NCI-H526 (cell line): ENCODE results near the gene MAML3.

Experiments
- DNase-seq, 2 experiments: peaks; one replicate each; lab custom pipeline; 2025; lab: John Stamatoyannopoulos, UW

Gene MAML3

GRCh38 chr4:139841464-139842195 lies 312.4 kb downstream of the MAML3 start:
- peak; percentile 35 to 80 for DNase-seq

- no peak for DNase-seq
Measured at GRCh38 chr4:139840773-139841172, 313.2 kb downstream of the MAML3 start.

DNA sequence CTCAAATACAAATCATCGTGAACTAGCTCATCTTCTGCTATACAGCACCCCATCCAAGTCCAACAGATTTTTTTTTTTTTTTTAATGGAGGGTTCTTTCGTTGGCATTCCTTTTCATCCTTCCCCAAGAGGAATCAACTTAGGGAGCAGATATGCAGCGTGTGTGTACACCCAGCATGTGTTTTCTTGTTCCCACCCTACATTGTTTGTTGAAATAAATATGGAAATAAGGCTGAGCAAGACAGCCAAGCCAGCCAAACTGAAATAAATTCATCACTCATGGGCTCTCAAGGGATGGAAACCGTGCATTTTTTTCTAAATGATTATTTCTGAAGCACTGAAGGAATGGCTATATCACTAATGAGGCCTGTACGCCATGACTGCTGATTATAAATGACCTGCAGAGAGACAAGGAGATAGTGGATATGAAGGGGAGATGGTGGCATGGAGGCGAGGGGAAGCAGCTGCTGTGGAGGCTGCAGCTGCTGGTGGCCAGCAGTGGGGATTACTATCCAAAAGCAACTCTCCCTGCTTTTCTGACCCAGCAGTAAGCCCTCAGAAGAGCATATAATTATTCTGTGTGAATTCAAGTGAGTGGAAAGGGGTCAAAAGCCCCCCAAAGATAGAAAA lies 314.5 kb downstream of the MAML3 start:
- peak in 1 of 2 experiments; percentile 38 for DNase-seq

GRCh38 chr4:139838811-139839210 lies 315.2 kb downstream of the MAML3 start:
- no peak for DNase-seq

DNA sequence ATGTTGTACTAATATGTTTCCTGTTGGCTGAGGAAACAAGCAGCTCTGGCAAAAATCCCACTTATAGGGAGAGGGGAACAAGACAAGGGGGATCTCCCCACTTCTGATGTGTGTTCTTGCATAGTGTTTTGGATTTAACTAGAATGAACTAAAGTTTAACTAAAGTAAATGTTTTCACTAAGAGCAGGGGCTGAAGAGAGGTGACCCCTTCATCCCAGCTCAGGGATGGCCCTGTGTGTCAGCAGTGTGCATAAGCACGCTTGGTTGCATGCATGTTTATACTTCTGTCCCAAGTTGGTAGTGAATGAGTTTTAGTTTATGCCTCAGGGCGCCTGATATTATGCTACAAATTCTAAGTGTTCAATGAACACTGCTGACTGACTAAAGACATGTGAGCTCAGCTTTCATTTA lies 319.0 kb downstream of the MAML3 start:
- no peak for DNase-seq

- DNase-seq: peak; percentile 87 to 91
Measured at GRCh38 chr4:139834226-139834662, 319.7 kb downstream of the MAML3 start.

GRCh38 chr4:139833151-139833910 lies 320.7 kb downstream of the MAML3 start:
- no peak for DNase-seq

DNA sequence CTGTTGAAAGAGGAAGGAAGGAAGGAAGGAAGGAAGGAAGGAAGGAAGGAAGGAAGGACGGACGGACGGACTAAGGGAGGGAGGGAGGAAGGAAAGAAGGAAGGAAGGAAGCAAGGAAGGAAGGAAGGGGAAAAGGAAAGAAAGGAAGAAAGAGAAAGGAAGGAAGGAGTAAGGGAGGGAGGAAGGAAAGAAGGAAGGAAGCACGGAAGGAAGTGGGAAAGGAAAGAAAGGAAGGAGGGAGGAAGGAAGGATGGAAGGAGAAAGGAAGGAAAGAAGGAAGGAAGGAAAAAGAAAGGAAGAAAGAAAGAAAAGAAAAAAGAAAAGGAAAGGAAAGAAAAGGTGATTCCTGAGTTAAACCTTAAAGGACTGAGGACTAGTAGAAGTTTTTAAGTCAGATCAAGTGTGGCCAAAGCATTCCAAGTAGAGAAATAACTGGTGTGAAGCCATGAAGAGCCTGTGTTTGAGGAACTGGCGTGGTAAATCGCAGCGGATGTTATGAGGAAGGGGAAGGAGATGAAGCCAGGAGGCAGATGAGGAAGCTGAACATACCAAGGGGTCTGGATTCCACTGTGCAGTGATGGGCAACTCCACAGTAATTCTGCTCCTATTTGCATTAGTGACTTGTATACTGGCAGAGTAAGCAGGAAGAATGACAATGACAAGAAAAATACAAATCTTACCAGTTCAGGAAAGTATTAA lies 324.9 kb downstream of the MAML3 start:
- DNase-seq: no peak

DNA sequence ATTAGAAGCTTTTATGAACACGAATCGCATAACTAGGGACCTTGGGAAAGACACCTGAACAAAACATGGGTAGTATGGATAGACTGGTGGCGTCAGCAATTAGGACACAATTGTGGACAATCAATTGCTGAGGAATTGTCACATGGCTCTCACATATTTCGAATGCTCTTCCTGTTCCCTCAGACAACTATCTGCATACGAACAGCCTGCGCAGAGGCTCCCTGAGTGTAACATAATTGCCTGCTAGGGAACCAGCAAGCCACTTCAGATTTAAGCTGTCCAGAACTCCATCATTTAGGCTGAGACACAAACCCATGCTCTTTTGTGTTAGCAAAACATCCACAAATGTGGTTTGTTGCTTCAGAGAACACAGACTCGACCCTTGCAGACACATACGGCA lies 327.6 kb downstream of the MAML3 start:
- no peak for DNase-seq

- DNase-seq: no peak
Measured at GRCh38 chr4:139825523-139826014, 328.4 kb downstream of the MAML3 start.

DNA sequence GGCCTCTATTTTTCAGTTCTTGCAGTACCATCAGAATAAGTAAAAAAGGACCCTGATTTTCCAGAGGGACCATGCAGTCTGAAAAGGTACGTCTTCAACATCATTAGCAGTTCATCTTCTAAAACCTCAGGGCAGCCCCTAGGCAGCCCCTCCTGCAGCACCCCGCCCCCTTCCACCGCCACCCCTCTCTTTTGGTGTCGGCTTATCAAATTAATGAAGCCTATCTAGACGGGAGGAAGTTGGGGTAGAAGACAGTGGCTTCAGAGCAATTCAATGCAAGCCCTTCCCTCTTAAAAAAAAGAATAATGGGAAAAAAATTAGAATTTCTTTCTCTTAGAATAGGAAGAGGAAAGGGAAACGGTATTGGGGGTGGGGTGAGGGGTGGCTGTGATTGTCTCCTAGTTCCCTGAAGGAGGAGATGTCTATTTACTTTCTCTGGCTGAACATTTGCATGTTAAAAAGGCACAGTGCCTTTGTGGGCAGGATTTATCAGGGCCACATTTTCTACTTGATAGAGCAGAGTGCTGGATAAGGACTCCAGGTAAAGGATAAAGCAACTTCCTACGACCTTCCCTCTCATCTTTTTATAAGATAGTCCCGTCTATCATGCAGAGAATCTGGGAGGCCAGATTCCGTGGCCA lies 329.0 kb downstream of the MAML3 start:
- DNase-seq: peak; percentile 47 to 64

DNA sequence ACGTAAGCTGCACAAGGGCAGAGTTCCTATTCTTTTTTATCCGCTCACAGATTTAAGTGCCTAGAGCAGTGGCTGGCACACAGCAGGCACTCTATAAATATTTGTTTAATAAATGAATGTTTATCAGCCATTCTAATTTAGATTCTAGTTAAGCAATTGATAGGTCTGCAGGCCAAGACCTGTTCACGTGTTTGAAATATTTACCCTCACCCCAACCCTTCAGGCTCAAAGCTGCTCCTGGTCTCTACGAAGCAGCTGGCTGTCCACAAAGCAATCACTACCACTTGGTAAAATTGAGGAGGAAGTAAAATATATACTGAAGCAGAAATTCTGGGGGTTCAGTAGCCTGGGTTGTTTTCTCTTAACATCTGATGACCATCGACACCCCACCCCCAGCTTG lies 330.2 kb downstream of the MAML3 start:
- no peak for DNase-seq

GRCh38 chr4:139823345-139823744 lies 330.6 kb downstream of the MAML3 start:
- DNase-seq: no peak

GRCh38 chr4:139822391-139822790 lies 331.6 kb downstream of the MAML3 start:
- DNase-seq: no peak

GRCh38 chr4:139819082-139819481 lies 334.9 kb downstream of the MAML3 start:
- DNase-seq: no peak

- DNase-seq: peak in 1 of 2 experiments; percentile 32
Measured at GRCh38 chr4:139817657-139818452, 336.1 kb downstream of the MAML3 start.

DNA sequence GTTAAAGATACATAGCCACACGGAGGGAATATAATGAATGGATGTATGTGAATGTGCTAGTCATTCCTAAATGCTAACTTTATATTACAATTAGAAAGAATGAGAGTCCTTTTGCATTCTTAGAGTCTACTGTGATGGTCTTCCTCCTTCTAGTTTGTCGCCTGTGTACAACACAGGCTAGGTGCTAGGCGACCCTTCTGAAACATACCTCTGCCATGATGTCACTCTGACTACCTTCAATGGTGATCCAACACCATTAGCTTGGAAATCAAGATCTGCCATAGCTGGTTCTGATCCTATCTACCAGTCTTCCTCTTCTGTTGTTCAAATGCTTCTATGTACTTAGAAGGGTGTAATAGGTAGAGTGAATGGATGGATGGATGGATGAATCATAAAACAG lies 337.1 kb downstream of the MAML3 start:
- DNase-seq: no peak

- DNase-seq: no peak
Measured at GRCh38 chr4:139815778-139816601, 338.0 kb downstream of the MAML3 start.

DNA sequence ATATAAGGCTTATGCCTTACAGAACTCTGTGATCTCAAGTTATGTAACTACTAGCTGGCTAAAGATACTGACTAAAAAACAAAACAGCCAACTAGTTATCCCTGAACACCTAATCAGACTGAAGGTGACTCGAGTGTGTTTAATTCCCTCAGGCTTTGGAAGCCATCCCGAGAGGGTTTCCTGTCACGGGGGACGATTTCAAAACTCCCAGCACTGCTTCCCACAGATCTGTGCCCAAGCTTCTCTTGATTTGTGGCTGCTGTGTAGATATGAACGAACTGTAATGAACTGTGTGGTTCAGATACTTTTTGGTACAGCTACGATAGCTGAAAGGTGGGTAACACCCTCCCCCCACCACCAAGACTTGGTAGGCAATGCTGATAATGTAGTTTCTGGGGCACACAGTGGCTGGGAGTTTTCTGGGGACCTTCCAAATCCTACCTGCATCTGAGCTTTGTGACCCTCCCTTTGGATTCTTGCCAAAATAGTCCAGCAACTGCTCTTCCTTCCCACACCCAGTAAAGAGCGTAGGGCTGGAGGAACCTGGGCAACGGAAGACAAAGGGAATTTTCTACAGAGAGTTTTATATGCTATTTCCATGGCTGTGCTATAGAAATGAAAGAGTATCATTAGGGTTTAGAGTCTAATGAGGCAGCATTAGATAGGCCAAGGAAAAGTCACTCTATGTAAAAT lies 339.5 kb downstream of the MAML3 start:
- DNase-seq: no peak
